HG03378 (cell line): ENCODE results near the gene LRRC71.

ENCODE experiments used
- ATAC-seq: cut with Tn5 transposase; IDR thresholded peaks from one replicate; pipeline ENCODE4 v1.9.1; 2021; ENCODE audit warnings: mild to moderate bottlenecking, moderate library complexity; ENCODE audit not compliant: unreplicated experiment

LRRC71 gene

GRCh38 chr1:156945881-156946661 is 25.6 kb downstream of the LRRC71 start:
- ATAC-seq, result no peak

GRCh38 chr1:156947127-156947526 is 26.7 kb downstream of the LRRC71 start:
- no peak for ATAC-seq

- ATAC-seq, result no peak
Measured at GRCh38 chr1:156947818-156948525, 27.5 kb downstream of the LRRC71 start.

GRCh38 chr1:156948708-156949107 is 28.3 kb downstream of the LRRC71 start:
- ATAC-seq, result no peak

- ATAC-seq, result no peak
Measured at GRCh38 chr1:156949127-156949526, 28.7 kb downstream of the LRRC71 start.

- no peak for ATAC-seq
Measured at GRCh38 chr1:156951371-156951770, 30.9 kb downstream of the LRRC71 start.

- no peak for ATAC-seq
Measured at GRCh38 chr1:156953571-156953970, 33.1 kb downstream of the LRRC71 start.

GRCh38 chr1:156956333-156956732 is 35.9 kb downstream of the LRRC71 start:
- ATAC-seq, result no peak

GRCh38 chr1:156957634-156958033 is 37.2 kb downstream of the LRRC71 start:
- no peak for ATAC-seq

- no peak for ATAC-seq
Measured at GRCh38 chr1:156958247-156958714, 37.8 kb downstream of the LRRC71 start.

GRCh38 chr1:156959414-156959813 is 39.0 kb downstream of the LRRC71 start:
- ATAC-seq, result no peak

GRCh38 chr1:156959925-156960324 is 39.5 kb downstream of the LRRC71 start:
- ATAC-seq, result no peak

- no peak for ATAC-seq
Measured at GRCh38 chr1:156961709-156962108, 41.3 kb downstream of the LRRC71 start.

GRCh38 chr1:156963621-156964020 is 43.2 kb downstream of the LRRC71 start:
- no peak for ATAC-seq

GRCh38 chr1:156964441-156964840 is 44.0 kb downstream of the LRRC71 start:
- ATAC-seq, result no peak

- no peak for ATAC-seq
Measured at GRCh38 chr1:156969496-156969895, 49.1 kb downstream of the LRRC71 start.

- ATAC-seq, result no peak
Measured at GRCh38 chr1:156970017-156970416, 49.6 kb downstream of the LRRC71 start.

- ATAC-seq, result no peak
Measured at GRCh38 chr1:156973417-156973816, 53.0 kb downstream of the LRRC71 start.

- ATAC-seq, result no peak
Measured at GRCh38 chr1:156975084-156975483, 54.7 kb downstream of the LRRC71 start.

- no peak for ATAC-seq
Measured at GRCh38 chr1:156980551-156980950, 60.1 kb downstream of the LRRC71 start.
